CD4-positive, alpha-beta T cell (primary cell): ENCODE results near the gene HDAC4. TPM values are rescaled to one million over a fixed set of nuclear protein-coding genes. Genes with fewer than 3 reads are reported as not detected.

Experiments
- ATAC-seq: fragments of 200-7000 bp; cut with Tn5 transposase; one replicate; pipeline ENCODE4 v1.10.0; 2022; ENCODE audit warnings: mild to moderate bottlenecking; ENCODE audit not compliant: poor library complexity
- CTCF ChIA-PET: fragments of 350-600 bp; sonication (Branson Sonifier 250); formaldehyde crosslinking; loops from one replicate; lab custom pipeline; 2021; ENCODE audit warnings: antibody characterized with exemption, inconsistent platforms; lab: Charles Lee
- POLR2A ChIA-PET: fragments of 350-600 bp; sonication (Branson Sonifier 250); formaldehyde crosslinking; loops from one replicate; lab custom pipeline; 2021; ENCODE audit warnings: antibody characterized with exemption, inconsistent platforms; lab: Charles Lee
- DNase-seq, 14 experiments: peaks; one replicate each; pipeline ENCODE4 v3.0.0-alpha.2; 2013 to 2020; ENCODE audit warnings: mixed read lengths in 2 of 14
- H3K27ac ChIP-seq, 2 donors: one replicate each; pipeline versions ENCODE4 v1.5.1 to v1.7.0; 2013; ENCODE audit warnings: low read length in 2 of 2, low read depth in 1 of 2, mild to moderate bottlenecking in 1 of 2
- H3K27me3 ChIP-seq, 2 experiments: 1 replicate in 1 of 2; 2 replicates in 1 of 2; pipeline versions ENCODE4 v1.6.1 to v1.7.0; 2013; ENCODE audit warnings: low read length in 2 of 2, control low read depth in 1 of 2, mild to moderate bottlenecking in 1 of 2, moderate library complexity in 1 of 2; ENCODE audit not compliant: insufficient read depth in 2 of 2, control insufficient read depth in 1 of 2
- H3K36me3 ChIP-seq: one replicate; pipeline ENCODE4 v1.6.1; 2013; ENCODE audit warnings: low read length, control low read depth; ENCODE audit not compliant: insufficient read depth
- H3K4me1 ChIP-seq: one replicate; pipeline ENCODE4 v1.6.1; 2013; ENCODE audit warnings: low read length, control low read depth; ENCODE audit not compliant: insufficient read depth
- H3K4me3 ChIP-seq: one replicate; pipeline ENCODE4 v1.5.1; 2013; ENCODE audit warnings: mild to moderate bottlenecking, low read length, moderate library complexity
- H3K9me3 ChIP-seq, 2 experiments: 1 replicate in 1 of 2; 2 replicates in 1 of 2; pipeline versions ENCODE4 v1.6.1 to v1.7.0; 2013; ENCODE audit warnings: low read length in 2 of 2, mild to moderate bottlenecking in 2 of 2, control low read depth in 1 of 2, moderate library complexity in 1 of 2; ENCODE audit not compliant: control insufficient read depth in 1 of 2, insufficient read depth in 1 of 2
- H3K27ac Mint-ChIP-seq: one replicate; pipeline ENCODE4 v1.8.0; 2020; ENCODE audit warnings: mixed read lengths
- H3K27me3 Mint-ChIP-seq: one replicate; pipeline ENCODE4 v1.8.0; 2021; ENCODE audit warnings: mixed read lengths
- H3K36me3 Mint-ChIP-seq: one replicate; pipeline ENCODE4 v1.8.0; 2021; ENCODE audit warnings: low read depth, mixed read lengths
- H3K4me1 Mint-ChIP-seq: one replicate; pipeline ENCODE4 v1.8.0; 2021; ENCODE audit warnings: low read depth, mixed read lengths
- H3K4me3 Mint-ChIP-seq: one replicate; pipeline ENCODE4 v1.8.0; 2020; ENCODE audit warnings: mild to moderate bottlenecking, mixed read lengths
- H3K9me3 Mint-ChIP-seq: one replicate; pipeline ENCODE4 v1.8.0; 2020; ENCODE audit warnings: mixed read lengths
- intact Hi-C, 2 experiments: fragments of 100-400 bp; cut with DNase I in 1 of 2; cut with micrococcal nuclease in 1 of 2; formaldehyde crosslinking; loops; one replicate each; pipeline versions ENCODE4 v1.15.1 to v1.9.0; 2023 to 2025; cut with DNase I, micrococcal nuclease
- total RNA-seq, 174 experiments: library from RNA in 2 of 174; stranded (reverse) in 2 of 174; gene quantifications; one replicate each; pipeline ENCODE4 v1.2.3 and lab custom pipeline; 2021 to 2026
- TF ChIP-seq, protein P1 (sequence below): fragments of 200-600 bp; IDR thresholded peaks from one replicate; pipeline ENCODE4 v1.8.0; 2022; ENCODE audit warnings: antibody characterized with exemption, mild to moderate bottlenecking

HDAC4 gene
- total RNA-seq, 2 experiments from 2014 or later = 45.3 to 49.2 TPM

DNA sequence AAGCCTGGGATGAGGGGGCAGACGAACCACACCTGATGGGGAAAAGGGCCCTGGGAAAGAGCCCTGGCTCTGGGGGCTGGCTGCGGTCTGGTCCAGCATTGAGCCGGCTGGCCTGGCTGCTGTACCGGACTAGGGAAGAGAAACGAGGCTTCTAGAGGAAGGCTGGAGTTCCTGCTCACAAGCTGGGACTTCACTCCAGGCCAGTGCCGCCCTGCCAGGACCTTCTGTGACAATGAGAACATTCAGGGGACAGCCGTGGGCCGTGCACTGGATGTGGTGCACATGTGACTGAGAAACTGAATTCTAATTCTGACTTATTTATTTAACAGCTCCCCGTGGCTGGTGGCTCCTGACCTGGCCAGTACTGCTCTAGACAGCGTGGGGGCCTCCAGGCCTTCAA is 269.3 kb downstream of the HDAC4 start:
- H3K36me3 ChIP-seq = peaks cover 95% of the 10 kb centered on the region

DNA sequence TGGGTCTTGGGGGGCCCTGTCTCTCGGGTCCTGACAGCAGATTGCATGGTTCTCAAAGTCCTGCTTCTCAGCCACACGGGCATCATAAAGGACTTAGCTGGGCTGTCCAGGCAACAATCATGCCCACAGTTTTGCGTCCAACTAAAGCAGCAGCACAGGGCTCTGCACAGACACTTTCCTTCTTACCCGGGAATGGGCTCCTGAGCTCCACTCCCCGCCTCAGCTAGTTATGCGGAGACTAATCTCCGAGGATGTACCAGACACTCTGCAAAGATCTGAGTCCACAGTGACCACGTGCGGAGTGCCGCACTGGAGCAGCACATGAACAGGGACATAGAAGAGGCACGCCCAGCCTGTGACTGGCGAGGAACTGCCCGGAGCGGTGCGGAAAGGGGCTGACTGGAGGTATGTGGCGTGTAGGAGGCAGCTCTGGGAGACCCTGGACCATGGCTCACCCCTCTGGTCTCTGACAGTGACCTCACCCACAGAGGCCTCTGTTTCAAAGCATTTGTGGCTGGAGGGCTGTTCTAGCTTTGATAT is 270.0 kb downstream of the HDAC4 start:
- Histone ChIP-seq H3K27ac (no peak overlapping the region), H3K9me3 (no peaks in the 10 kb centered on the region), H3K27me3 (no peaks in the 10 kb centered on the region), H3K36me3 (peaks cover 94% of the 10 kb centered on the region), H3K4me3 (no peak overlapping the region), H3K4me1 (no peaks in the 10 kb centered on the region)
- ChIA-PET POLR2A (no interaction called here), CTCF (no interaction called here)
- Mint-ChIP-seq H3K27ac (no peak overlapping the region), H3K27me3 (no peaks in the 10 kb centered on the region), H3K9me3 (no peaks in the 10 kb centered on the region), H3K4me3 (no peak overlapping the region), H3K36me3 (peaks cover 89% of the 10 kb centered on the region), H3K4me1 (no peaks in the 10 kb centered on the region)
- intact Hi-C loops = no loop called here
- TF ChIP-seq, protein P1, sequence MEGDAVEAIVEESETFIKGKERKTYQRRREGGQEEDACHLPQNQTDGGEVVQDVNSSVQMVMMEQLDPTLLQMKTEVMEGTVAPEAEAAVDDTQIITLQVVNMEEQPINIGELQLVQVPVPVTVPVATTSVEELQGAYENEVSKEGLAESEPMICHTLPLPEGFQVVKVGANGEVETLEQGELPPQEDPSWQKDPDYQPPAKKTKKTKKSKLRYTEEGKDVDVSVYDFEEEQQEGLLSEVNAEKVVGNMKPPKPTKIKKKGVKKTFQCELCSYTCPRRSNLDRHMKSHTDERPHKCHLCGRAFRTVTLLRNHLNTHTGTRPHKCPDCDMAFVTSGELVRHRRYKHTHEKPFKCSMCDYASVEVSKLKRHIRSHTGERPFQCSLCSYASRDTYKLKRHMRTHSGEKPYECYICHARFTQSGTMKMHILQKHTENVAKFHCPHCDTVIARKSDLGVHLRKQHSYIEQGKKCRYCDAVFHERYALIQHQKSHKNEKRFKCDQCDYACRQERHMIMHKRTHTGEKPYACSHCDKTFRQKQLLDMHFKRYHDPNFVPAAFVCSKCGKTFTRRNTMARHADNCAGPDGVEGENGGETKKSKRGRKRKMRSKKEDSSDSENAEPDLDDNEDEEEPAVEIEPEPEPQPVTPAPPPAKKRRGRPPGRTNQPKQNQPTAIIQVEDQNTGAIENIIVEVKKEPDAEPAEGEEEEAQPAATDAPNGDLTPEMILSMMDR = no peak
- DNase-seq (no peak), ATAC-seq (no peak)

More for the DNA sequence above, 269.3 kb downstream of the HDAC4 start:
- ATAC-seq (no peak), DNase-seq (no peak)
- Histone ChIP-seq H3K27ac (no peak overlapping the region), H3K4me3 (no peak overlapping the region), H3K9me3 (no peaks in the 10 kb centered on the region), H3K4me1 (no peaks in the 10 kb centered on the region), H3K27me3 (no peaks in the 10 kb centered on the region)
- Mint-ChIP-seq H3K4me1 (no peaks in the 10 kb centered on the region), H3K9me3 (no peaks in the 10 kb centered on the region), H3K4me3 (no peak overlapping the region), H3K27ac (no peak overlapping the region), H3K36me3 (peaks cover 90% of the 10 kb centered on the region), H3K27me3 (no peaks in the 10 kb centered on the region)
- TF ChIP-seq, protein P1 = no peak
- intact Hi-C loops = no loop called here
- CTCF ChIA-PET = no interaction called here
- POLR2A ChIA-PET = no interaction called here

DNA sequence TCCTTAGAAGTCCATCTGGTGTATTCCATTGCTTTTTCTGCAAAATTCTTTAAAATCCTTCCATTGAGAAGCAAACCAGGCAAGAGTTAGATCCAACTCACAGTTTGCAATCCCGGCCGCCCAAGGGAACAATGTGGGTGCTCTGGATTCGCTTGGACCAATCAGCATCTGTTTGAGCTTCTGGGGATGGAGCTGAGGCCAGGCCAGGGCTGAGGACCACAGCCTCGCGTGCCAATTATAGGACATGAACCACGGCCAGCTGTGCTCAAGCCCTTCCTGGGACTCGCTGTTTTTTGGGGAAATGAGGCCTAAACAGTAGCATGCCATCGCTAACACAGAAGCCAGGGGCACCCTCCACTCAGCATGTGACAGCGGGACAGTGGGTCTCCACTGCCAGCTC is 270.8 kb downstream of the HDAC4 start:
- Mint-ChIP-seq H3K27me3 (no peaks in the 10 kb centered on the region), H3K4me1 (no peaks in the 10 kb centered on the region), H3K4me3 (no peak overlapping the region), H3K36me3 (peaks cover 89% of the 10 kb centered on the region), H3K27ac (no peak overlapping the region), H3K9me3 (no peaks in the 10 kb centered on the region)
- no peak overlapping the region for H3K27ac ChIP-seq
- CTCF ChIA-PET = no interaction called here
- TF ChIP-seq, protein P1 = no peak
- H3K4me3 ChIP-seq = no peak overlapping the region
- DNase-seq = no peak
- H3K4me1 ChIP-seq = no peaks in the 10 kb centered on the region
- no peaks in the 10 kb centered on the region for H3K27me3 ChIP-seq
- POLR2A ChIA-PET = no interaction called here
- H3K36me3 ChIP-seq = peaks cover 94% of the 10 kb centered on the region
- intact Hi-C loops = no loop called here
- no peak for ATAC-seq
- H3K9me3 ChIP-seq = peaks cover 0 to 3% of the 10 kb centered on the region in 2 experiments
